D721Med (cell line): ENCODE measurements around the gene TM6SF1.
"Not testable (repeated sequence)": the region's sequence is repeated elsewhere in the genome, so short reads cannot be mapped to it uniquely, and the experiment has no call there.

Experiments
- DNase-seq: peaks from one replicate; pipeline ENCODE4 v3.0.0; 2011; ENCODE audit warnings: low spot score; ENCODE audit not compliant: insufficient read length
- FAIRE-seq: peaks from 2 replicates; lab custom pipeline; 2011; peaks lifted over from hg19 to GRCh38; lab: Jason Lieb, UNC
- CTCF ChIP-seq: IDR thresholded peaks from 2 replicates; pipeline ENCODE4 v1.5.1; 2012; ENCODE audit warnings: mild to moderate bottlenecking, control low read depth; ENCODE audit not compliant: insufficient read depth; ENCODE audit errors: missing control alignments

Gene TM6SF1

GRCh38 chr15:83066034-83066733 lies 41.3 kb upstream of the TM6SF1 start:
- no peak for TF ChIP-seq CTCF
- no peak for DNase-seq
- FAIRE-seq, result no peak

- no peak for TF ChIP-seq CTCF
- peak; percentile 89 for DNase-seq
- no peak for FAIRE-seq
These were observed 40.5 kb upstream of the TM6SF1 start, which contains the start of gene BTBD1 for GRCh38 chr15:83066734-83067637. Gene BTBD1 (minus strand): TSS chr15:83067252. CDS start chr15:83067151, 101 bp downstream.

GRCh38 chr15:83067638-83067962 lies 39.8 kb upstream of the TM6SF1 start:
- no peak for TF ChIP-seq CTCF
- DNase-seq (no peak), FAIRE-seq (no peak)

- DNase-seq (no peak), FAIRE-seq (no peak)
- TF ChIP-seq CTCF, result no peak
These were observed 39.4 kb upstream of the TM6SF1 start for GRCh38 chr15:83068054-83068453.

- FAIRE-seq, DNase-seq: not testable (repeated sequence)
These were observed 38.2 kb upstream of the TM6SF1 start for GRCh38 chr15:83069211-83069642.

GRCh38 chr15:83077491-83078230 lies 29.8 kb upstream of the TM6SF1 start:
- DNase-seq, result no peak
- TF ChIP-seq CTCF, result no peak
- no peak for FAIRE-seq

GRCh38 chr15:83078712-83079111 lies 28.7 kb upstream of the TM6SF1 start:
- TF ChIP-seq CTCF, result no peak
- no peak for FAIRE-seq
- no peak for DNase-seq
